GM10266 (cell line): ENCODE measurements around the gene ZNRF2.

Source experiments
- DNase-seq: peaks from one replicate; pipeline ENCODE4 v3.0.0; 2012; ENCODE audit errors: extremely low spot score
- CTCF ChIP-seq: IDR thresholded peaks from 2 replicates; pipeline ENCODE4 v1.5.1; 2012; ENCODE audit warnings: mild to moderate bottlenecking, low read depth; ENCODE audit not compliant: control insufficient read depth, insufficient read depth; ENCODE audit errors: missing control alignments

The ZNRF2 gene

GRCh38 chr7:30252885-30253795 is 31.3 kb upstream of the ZNRF2 start:
- TF ChIP-seq CTCF: no peak
- no peak for DNase-seq

GRCh38 chr7:30253796-30254165 is 30.6 kb upstream of the ZNRF2 start:
- no peak for TF ChIP-seq CTCF
- no peak for DNase-seq

- no peak for DNase-seq
- no peak for TF ChIP-seq CTCF
These were observed 30.1 kb upstream of the ZNRF2 start for GRCh38 chr7:30254248-30254647.

GRCh38 chr7:30254717-30255063 is 29.7 kb upstream of the ZNRF2 start:
- no peak for TF ChIP-seq CTCF

GRCh38 chr7:30255064-30255769 is 29.2 kb upstream of the ZNRF2 start:
- no peak for TF ChIP-seq CTCF
- DNase-seq: no peak

More at GRCh38 chr7:30254717-30255063, 29.7 kb upstream of the ZNRF2 start:
- no peak for DNase-seq

- DNase-seq: no peak
- TF ChIP-seq CTCF: no peak
These were observed 28.0 kb upstream of the ZNRF2 start for GRCh38 chr7:30256349-30256858.

- TF ChIP-seq CTCF: no peak
- DNase-seq: no peak
These were observed 24.1 kb upstream of the ZNRF2 start for GRCh38 chr7:30260246-30260768.
